GM18511 (cell line): ENCODE data around the gene FAM43A.

ENCODE experiments used
- ATAC-seq: cut with Tn5 transposase; IDR thresholded peaks from one replicate; pipeline ENCODE4 v1.9.1; 2021; ENCODE audit warnings: mild to moderate bottlenecking, moderate library complexity; ENCODE audit not compliant: unreplicated experiment

The FAM43A gene

GRCh38 chr3:194685718-194686413 is at the start of gene FAM43A:
TSS of gene FAM43A (plus strand) at chr3:194685883. CDS start at chr3:194686827, 944 bp downstream.
- peak; percentile 37 for ATAC-seq

- no peak for ATAC-seq
These were observed 48.6 kb upstream of the FAM43A start for GRCh38 chr3:194637066-194637465.

- no peak for ATAC-seq
These were observed 47.9 kb upstream of the FAM43A start for GRCh38 chr3:194637541-194638400.

GRCh38 chr3:194638991-194639605 is 46.6 kb upstream of the FAM43A start:
- ATAC-seq, result no peak

- ATAC-seq, result no peak
These were observed 44.9 kb upstream of the FAM43A start for GRCh38 chr3:194640829-194641228.

- no peak for ATAC-seq
These were observed 42.9 kb upstream of the FAM43A start for GRCh38 chr3:194642769-194643168.

GRCh38 chr3:194647747-194648146 is 37.9 kb upstream of the FAM43A start:
- no peak for ATAC-seq

- ATAC-seq, result peak; percentile 81
These were observed 31.2 kb upstream of the FAM43A start for GRCh38 chr3:194654443-194654842.

GRCh38 chr3:194657439-194657838 is 28.2 kb upstream of the FAM43A start:
- ATAC-seq, result no peak

- no peak for ATAC-seq
These were observed 27.0 kb upstream of the FAM43A start for GRCh38 chr3:194658477-194659242.

- ATAC-seq, result no peak
These were observed 25.9 kb upstream of the FAM43A start for GRCh38 chr3:194659778-194660177.

GRCh38 chr3:194661374-194661773 is 24.3 kb upstream of the FAM43A start:
- ATAC-seq, result no peak

- ATAC-seq, result no peak
These were observed 23.7 kb upstream of the FAM43A start for GRCh38 chr3:194661946-194662345.

GRCh38 chr3:194664857-194665256 is 20.8 kb upstream of the FAM43A start:
- ATAC-seq, result no peak

GRCh38 chr3:194667363-194667762 is 18.3 kb upstream of the FAM43A start:
- ATAC-seq, result no peak

GRCh38 chr3:194671511-194671899 is 14.2 kb upstream of the FAM43A start:
- ATAC-seq, result peak; percentile 9

GRCh38 chr3:194671900-194672808 is 13.5 kb upstream of the FAM43A start, which contains the start of gene LSG1:
TSS of gene LSG1 (minus strand) at chr3:194672191. CDS start at chr3:194672162, 29 bp downstream.
- peak; percentile 94 for ATAC-seq

GRCh38 chr3:194672876-194673275 is 12.8 kb upstream of the FAM43A start:
- ATAC-seq, result no peak

- no peak for ATAC-seq
These were observed 11.9 kb upstream of the FAM43A start for GRCh38 chr3:194673761-194674160.
